Measurements from ENCODE around the gene CSRP1. TPM values are rescaled to one million over a fixed set of nuclear protein-coding genes. Genes with fewer than 3 reads are reported as not detected.

Gene CSRP1
- total and polyA plus RNA-seq, 2 experiments from 2014 or later = 5.8 to 29.9 TPM

DNA sequence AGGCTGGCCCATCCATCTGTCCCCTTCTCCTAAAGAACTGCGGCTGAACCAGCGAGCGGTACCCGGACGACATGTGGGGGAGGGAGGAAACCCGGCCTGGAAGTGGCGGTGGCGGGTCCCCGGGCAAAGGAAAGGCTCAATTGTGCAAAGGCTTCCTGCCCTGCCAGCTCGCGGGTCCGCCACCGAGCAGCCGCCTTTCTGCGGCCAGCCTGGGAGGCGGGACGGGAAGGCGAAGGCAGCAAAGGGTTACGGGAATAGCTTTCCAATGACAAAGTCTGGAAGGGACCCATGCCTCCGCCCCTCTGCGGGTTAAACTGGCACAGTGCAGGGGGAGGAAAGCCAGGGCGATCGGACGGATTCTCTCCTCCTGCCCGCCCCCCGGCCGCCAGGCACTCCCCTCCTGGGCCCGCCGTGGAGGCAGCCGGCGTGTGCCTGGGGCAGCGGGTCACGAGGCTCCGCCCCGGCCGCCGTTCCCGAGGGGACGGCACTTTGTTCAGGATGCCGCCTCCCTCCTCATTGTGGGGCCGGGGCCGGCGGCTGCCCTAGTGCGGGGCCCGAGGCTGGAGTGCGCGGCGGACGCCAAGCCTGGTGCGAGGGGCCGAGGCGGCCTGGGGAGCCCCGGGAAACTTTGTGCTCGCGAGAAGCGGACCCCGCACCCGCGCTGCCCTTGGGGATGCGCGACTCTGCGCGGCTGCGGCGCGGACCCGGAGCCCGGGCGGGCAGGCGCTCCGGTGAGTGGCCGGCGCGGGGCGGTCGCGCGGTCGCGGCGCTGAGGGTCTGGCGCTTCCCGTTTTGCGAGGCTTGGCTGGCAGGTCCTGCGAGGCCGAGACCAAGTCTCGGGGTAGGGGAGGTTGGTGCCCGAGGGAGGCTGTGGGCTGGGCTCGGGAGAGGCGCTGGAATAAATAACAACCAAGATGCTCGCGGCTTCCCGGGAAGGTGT is 32.0 kb upstream of the CSRP1 start, which contains the start of gene NAV1:
Gene NAV1, plus strand, starts transcription at position 516 of the 940 bp plus-strand sequence. CDS start 83,758 bp downstream, outside the sequence.
- H3K79me2 ChIP-seq (replicated peaks; ENCODE audit: insufficient read depth) = no peaks in the 10 kb centered on the region
- H3K4me1 ChIP-seq (ENCODE audit: insufficient read depth) = peaks cover 22% of the 10 kb centered on the region
- H3K4me1 Mint-ChIP-seq = peaks cover 18% of the 10 kb centered on the region
- H3K4me3 ChIP-seq = peak within 1 kb of the TSS; percentile 94
- peak; percentile 60 for ATAC-seq
- no peaks in the 10 kb centered on the region for H3K36me3 ChIP-seq (ENCODE audit: insufficient read depth)
- peak within 1 kb of the TSS; percentile 87 for H3K4me3 Mint-ChIP-seq
- TF ChIP-seq ZNF114 (CRISPR knock-in tag; IDR thresholded peaks at IDR 0.05) = no peak
- TF ChIP-seq EZH2 (IDR thresholded peaks at IDR 0.05; ENCODE audit: low read depth, unreplicated experiment) = no peak
- TF ChIP-seq, protein P1, sequence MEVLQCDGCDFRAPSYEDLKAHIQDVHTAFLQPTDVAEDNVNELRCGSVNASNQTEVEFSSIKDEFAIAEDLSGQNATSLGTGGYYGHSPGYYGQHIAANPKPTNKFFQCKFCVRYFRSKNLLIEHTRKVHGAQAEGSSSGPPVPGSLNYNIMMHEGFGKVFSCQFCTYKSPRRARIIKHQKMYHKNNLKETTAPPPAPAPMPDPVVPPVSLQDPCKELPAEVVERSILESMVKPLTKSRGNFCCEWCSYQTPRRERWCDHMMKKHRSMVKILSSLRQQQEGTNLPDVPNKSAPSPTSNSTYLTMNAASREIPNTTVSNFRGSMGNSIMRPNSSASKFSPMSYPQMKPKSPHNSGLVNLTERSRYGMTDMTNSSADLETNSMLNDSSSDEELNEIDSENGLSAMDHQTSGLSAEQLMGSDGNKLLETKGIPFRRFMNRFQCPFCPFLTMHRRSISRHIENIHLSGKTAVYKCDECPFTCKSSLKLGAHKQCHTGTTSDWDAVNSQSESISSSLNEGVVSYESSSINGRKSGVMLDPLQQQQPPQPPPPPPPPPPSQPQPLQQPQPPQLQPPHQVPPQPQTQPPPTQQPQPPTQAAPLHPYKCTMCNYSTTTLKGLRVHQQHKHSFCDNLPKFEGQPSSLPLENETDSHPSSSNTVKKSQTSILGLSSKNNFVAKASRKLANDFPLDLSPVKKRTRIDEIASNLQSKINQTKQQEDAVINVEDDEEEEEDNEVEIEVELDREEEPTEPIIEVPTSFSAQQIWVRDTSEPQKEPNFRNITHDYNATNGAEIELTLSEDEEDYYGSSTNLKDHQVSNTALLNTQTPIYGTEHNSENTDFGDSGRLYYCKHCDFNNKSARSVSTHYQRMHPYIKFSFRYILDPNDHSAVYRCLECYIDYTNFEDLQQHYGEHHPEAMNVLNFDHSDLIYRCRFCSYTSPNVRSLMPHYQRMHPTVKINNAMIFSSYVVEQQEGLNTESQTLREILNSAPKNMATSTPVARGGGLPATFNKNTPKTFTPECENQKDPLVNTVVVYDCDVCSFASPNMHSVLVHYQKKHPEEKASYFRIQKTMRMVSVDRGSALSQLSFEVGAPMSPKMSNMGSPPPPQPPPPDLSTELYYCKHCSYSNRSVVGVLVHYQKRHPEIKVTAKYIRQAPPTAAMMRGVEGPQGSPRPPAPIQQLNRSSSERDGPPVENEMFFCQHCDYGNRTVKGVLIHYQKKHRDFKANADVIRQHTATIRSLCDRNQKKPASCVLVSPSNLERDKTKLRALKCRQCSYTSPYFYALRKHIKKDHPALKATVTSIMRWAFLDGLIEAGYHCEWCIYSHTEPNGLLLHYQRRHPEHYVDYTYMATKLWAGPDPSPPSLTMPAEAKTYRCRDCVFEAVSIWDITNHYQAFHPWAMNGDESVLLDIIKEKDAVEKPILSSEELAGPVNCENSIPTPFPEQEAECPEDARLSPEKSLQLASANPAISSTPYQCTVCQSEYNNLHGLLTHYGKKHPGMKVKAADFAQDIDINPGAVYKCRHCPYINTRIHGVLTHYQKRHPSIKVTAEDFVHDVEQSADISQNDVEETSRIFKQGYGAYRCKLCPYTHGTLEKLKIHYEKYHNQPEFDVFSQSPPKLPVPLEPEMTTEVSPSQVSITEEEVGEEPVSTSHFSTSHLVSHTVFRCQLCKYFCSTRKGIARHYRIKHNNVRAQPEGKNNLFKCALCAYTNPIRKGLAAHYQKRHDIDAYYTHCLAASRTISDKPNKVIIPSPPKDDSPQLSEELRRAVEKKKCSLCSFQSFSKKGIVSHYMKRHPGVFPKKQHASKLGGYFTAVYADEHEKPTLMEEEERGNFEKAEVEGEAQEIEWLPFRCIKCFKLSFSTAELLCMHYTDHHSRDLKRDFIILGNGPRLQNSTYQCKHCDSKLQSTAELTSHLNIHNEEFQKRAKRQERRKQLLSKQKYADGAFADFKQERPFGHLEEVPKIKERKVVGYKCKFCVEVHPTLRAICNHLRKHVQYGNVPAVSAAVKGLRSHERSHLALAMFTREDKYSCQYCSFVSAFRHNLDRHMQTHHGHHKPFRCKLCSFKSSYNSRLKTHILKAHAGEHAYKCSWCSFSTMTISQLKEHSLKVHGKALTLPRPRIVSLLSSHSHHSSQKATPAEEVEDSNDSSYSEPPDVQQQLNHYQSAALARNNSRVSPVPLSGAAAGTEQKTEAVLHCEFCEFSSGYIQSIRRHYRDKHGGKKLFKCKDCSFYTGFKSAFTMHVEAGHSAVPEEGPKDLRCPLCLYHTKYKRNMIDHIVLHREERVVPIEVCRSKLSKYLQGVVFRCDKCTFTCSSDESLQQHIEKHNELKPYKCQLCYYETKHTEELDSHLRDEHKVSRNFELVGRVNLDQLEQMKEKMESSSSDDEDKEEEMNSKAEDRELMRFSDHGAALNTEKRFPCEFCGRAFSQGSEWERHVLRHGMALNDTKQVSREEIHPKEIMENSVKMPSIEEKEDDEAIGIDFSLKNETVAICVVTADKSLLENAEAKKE (CRISPR knock-in tag; IDR thresholded peaks at IDR 0.05) = no peak
- no peak for TF ChIP-seq ZNF331 (CRISPR knock-in tag; IDR thresholded peaks at IDR 0.05; ENCODE audit: low read depth)
- TF ChIP-seq EZH2phosphoT487 (IDR thresholded peaks at IDR 0.05; ENCODE audit: unreplicated experiment) = no peak
- no peaks in the 10 kb centered on the region for H3K9me3 Mint-ChIP-seq
- H2AFZ ChIP-seq = peak within 1 kb of the TSS; percentile 99
- peak; percentile 75 for DNase-seq (ENCODE audit: low spot score)
- H4K20me1 ChIP-seq (replicated peaks; ENCODE audit: insufficient read depth) = no peaks in the 10 kb centered on the region
- H3F3A ChIP-seq (replicated peaks; ENCODE audit: low read depth) = peaks cover 16% of the 10 kb centered on the region
- H3K9me2 ChIP-seq (ENCODE audit: insufficient read depth) = no peaks in the 10 kb centered on the region
- H3K27me3 Mint-ChIP-seq (ENCODE audit: insufficient read depth, low read depth, poor library complexity) = peaks cover 40% of the 10 kb centered on the region
- H3K27ac Mint-ChIP-seq = no peak within 1 kb of the TSS
- peaks cover 67% of the 10 kb centered on the region for H3K27me3 ChIP-seq (ENCODE audit: insufficient read depth)
- no peak within 1 kb of the TSS for H3K27ac ChIP-seq (ENCODE audit: low read depth)
- peak within 1 kb of the TSS; percentile 99 for H3K4me2 ChIP-seq
- no peaks in the 10 kb centered on the region for H3K36me3 Mint-ChIP-seq (ENCODE audit: low read depth)
